GM19025 (cell line): ENCODE results near the gene KIF26A.

Experiments
- ATAC-seq: cut with Tn5 transposase; IDR thresholded peaks from one replicate; pipeline ENCODE4 v1.9.1; 2021; ENCODE audit warnings: mild to moderate bottlenecking, low read depth, moderate library complexity; ENCODE audit not compliant: unreplicated experiment

Gene KIF26A

GRCh38 chr14:104112113-104112505, 26.3 kb upstream of the KIF26A start:
- no peak for ATAC-seq

- no peak for ATAC-seq
Observed at GRCh38 chr14:104112609-104113571, 25.5 kb upstream of the KIF26A start.

DNA sequence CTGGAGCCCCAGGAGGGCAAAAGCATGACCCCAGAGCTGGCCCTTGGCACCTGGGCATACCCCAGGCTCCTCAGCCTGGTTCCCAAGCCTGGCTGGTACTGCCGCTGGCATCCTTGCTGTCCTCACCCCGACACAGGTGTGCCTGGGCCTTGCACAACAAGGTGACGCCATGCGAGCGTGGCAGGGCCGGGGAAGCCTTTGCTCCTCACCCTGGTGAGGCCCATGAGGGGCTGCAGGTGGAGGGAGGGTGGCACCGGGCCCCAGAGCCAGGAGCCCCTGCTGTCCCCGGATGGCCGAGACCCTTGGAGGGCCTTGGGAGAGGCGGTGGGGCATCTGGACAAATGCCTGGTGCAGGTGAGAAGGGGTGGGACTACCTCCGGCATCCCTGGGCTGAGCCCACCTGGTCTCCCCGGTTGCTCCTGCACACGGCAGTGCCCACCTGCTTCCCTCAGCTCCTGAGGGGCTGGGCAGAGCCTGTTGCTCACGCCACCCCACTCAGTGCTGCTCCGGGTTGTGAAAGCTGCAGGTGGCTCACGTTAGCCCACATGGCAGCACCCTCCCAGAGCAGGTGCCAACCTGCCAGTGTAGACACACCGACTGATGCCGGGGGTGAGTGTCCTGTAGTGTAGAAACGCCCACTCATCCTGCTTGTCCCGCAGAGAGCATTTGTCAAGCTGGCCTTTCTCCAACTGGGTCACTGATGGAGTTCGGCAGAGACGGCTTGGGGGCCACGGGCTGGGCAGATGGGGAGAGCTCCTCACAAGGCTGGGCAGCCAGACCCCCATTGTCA, 24.6 kb upstream of the KIF26A start:
- ATAC-seq, result no peak

GRCh38 chr14:104114421-104115130, 23.8 kb upstream of the KIF26A start:
- no peak for ATAC-seq

DNA sequence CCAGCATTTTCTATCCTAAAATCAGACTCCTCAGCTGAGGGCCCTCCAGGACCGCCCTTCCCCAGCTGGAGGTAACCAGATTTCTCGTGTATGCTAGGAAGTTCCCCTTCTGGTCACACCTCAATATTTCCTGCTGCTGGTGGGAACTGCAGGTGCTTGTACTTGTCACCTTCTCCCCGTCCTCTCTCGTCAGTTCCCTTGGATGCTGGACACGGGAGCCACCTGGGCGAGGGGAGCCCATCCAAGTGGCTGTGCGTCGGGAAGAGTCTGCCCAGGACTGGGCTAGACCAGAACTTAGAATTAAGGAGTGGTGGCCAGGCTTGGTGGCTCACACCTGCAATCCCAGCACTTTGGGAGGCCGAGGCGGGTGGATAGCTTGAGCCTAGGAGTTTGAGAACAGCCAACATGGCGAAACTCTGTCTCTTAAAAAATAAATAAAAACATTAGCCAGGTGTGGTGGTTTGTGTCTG, 23.2 kb upstream of the KIF26A start:
- ATAC-seq, result no peak

- no peak for ATAC-seq
Observed at GRCh38 chr14:104115691-104116287, 22.6 kb upstream of the KIF26A start.

- no peak for ATAC-seq
Observed at GRCh38 chr14:104116288-104116755, 22.1 kb upstream of the KIF26A start.

DNA sequence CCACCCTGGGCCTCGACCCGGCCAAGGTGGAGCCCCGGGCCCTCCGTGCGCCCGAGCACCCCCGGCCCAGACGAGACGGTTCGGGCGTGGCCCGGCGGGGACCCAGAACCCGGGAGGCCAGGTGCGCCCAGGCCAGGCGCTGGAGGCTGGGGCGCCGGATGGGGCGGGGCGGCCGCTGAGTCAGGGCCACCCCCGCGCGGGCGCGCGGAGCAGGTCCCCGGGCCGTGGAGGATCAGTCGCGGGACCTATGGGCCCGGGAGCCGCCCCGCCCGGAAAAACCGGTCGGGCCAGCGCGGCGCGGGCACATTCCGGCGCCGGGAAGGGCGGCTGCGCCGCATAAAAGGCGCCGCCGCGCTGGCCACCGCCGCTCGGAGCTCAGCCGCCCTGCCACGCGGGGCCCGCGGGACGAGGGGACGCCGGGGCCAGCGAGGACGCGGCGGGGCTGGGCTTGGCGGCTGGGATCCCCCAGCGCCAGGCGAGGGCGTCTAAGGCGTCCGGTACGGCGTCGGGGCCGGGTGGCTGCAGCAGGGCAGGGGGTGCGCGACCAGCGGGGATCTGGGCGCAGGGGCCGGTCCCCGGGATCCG, 21.5 kb upstream of the KIF26A start:
- no peak for ATAC-seq

GRCh38 chr14:104117341-104118005, 20.9 kb upstream of the KIF26A start:
- no peak for ATAC-seq

- ATAC-seq, result no peak
Observed at GRCh38 chr14:104118006-104118844, 20.2 kb upstream of the KIF26A start.

- ATAC-seq, result no peak
Observed at GRCh38 chr14:104119119-104119487, 19.3 kb upstream of the KIF26A start.

GRCh38 chr14:104119488-104120251, 18.7 kb upstream of the KIF26A start:
- no peak for ATAC-seq

DNA sequence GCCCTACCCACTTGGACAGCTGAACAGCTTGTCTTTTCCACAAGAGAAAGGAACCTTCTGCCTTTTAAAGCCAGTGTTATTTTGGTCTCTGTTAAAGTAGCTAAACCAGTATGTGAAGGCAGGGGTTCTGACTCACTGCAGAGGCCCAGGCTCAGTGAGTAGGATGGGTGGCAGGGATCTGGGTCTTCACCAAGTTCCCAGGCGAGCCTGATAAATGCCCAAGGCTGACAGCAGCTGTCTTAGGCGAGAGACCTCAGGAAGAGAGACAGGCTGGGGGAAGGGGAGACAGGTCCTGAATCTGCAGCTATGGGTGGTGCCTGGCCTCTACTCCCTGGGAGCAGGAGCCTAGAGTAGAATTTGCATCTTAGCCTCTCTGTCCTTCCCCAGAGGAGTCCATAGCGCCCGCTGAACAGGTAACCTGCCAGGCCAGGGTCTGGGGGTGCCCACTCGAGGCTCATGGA, 18.1 kb upstream of the KIF26A start:
- ATAC-seq, result no peak

- no peak for ATAC-seq
Observed at GRCh38 chr14:104121142-104121541, 17.2 kb upstream of the KIF26A start.

GRCh38 chr14:104123879-104124278, 14.5 kb upstream of the KIF26A start:
- ATAC-seq, result no peak

GRCh38 chr14:104125011-104125410, 13.4 kb upstream of the KIF26A start:
- no peak for ATAC-seq

- no peak for ATAC-seq
Observed at GRCh38 chr14:104126753-104127152, 11.6 kb upstream of the KIF26A start.

- ATAC-seq, result no peak
Observed at GRCh38 chr14:104128981-104129380, 9.4 kb upstream of the KIF26A start.
